ENCODE measurements around the gene RNASE4.

Gene RNASE4

GRCh38 chr14:20745571-20746358, 61.4 kb downstream of the RNASE4 start, which contains the start of gene EDDM3A:
Gene EDDM3A, plus strand, starts transcription at chr14:20745887. Its CDS starts 1,694 bp downstream, at chr14:20747581.
- Histone ChIP-seq H3K27ac (ENCODE audit: low read depth, low read length, severe bottlenecking) (no peak within 1 kb of the TSS), H3K4me3 (ENCODE audit: extremely low read depth, insufficient read depth, low read length, poor library complexity, severe bottlenecking) (no peak within 1 kb of the TSS), H3K4me1 (ENCODE audit: control insufficient read depth, insufficient read depth, low read length, poor library complexity, severe bottlenecking) (no peaks in the 10 kb centered on the region), H3K36me3 (ENCODE audit: control insufficient read depth, insufficient read depth, low read length) (no peaks in the 10 kb centered on the region), H3K9me3 (ENCODE audit: control insufficient read depth, low read length) (no peaks in the 10 kb centered on the region)
- 89 to 92% methylated on average over 4 to 5 of the region's 6 CpGs for WGBS, 2 experiments (ENCODE audit: insufficient coverage in 2 of 2)

- Histone ChIP-seq H3K36me3 (ENCODE audit: control insufficient read depth, insufficient read depth, low read length) (no peaks in the 10 kb centered on the region), H3K27ac (ENCODE audit: low read depth, low read length, severe bottlenecking) (no peak overlapping the region), H3K4me3 (ENCODE audit: extremely low read depth, insufficient read depth, low read length, poor library complexity, severe bottlenecking) (no peak overlapping the region), H3K4me1 (ENCODE audit: control insufficient read depth, insufficient read depth, low read length, poor library complexity, severe bottlenecking) (no peaks in the 10 kb centered on the region), H3K9me3 (ENCODE audit: control insufficient read depth, low read length) (no peaks in the 10 kb centered on the region)
- 86 to 100% methylated on average over 1 of the region's 3 CpGs for WGBS, 2 experiments (ENCODE audit: insufficient coverage in 2 of 2)
Observed at GRCh38 chr14:20746566-20746965, 62.2 kb downstream of the RNASE4 start.

- H3K4me1 ChIP-seq (ENCODE audit: control insufficient read depth, insufficient read depth, low read length, poor library complexity, severe bottlenecking) = no peaks in the 10 kb centered on the region
- H3K4me3 ChIP-seq (ENCODE audit: extremely low read depth, insufficient read depth, low read length, poor library complexity, severe bottlenecking) = no peak overlapping the region
- 100% methylated on average over 2 of the region's 2 CpGs for WGBS, 2 experiments (ENCODE audit: insufficient coverage in 2 of 2)
- H3K9me3 ChIP-seq (ENCODE audit: control insufficient read depth, low read length) = peaks cover 17% of the 10 kb centered on the region
- no peak overlapping the region for H3K27ac ChIP-seq (ENCODE audit: low read depth, low read length, severe bottlenecking)
- no peaks in the 10 kb centered on the region for H3K36me3 ChIP-seq (ENCODE audit: control insufficient read depth, insufficient read depth, low read length)
Observed at GRCh38 chr14:20748439-20748838, 64.1 kb downstream of the RNASE4 start.

GRCh38 chr14:20750194-20750593, 65.8 kb downstream of the RNASE4 start:
- no peaks in the 10 kb centered on the region for H3K36me3 ChIP-seq (ENCODE audit: control insufficient read depth, insufficient read depth, low read length)
- no peak overlapping the region for H3K27ac ChIP-seq (ENCODE audit: low read depth, low read length, severe bottlenecking)
- no peaks in the 10 kb centered on the region for H3K4me1 ChIP-seq (ENCODE audit: control insufficient read depth, insufficient read depth, low read length, poor library complexity, severe bottlenecking)
- H3K4me3 ChIP-seq (ENCODE audit: extremely low read depth, insufficient read depth, low read length, poor library complexity, severe bottlenecking) = no peak overlapping the region
- no CpG with 5 or more reads among the region's 1 CpG for WGBS, 2 experiments (ENCODE audit: insufficient coverage in 2 of 2)
- peaks cover 20% of the 10 kb centered on the region for H3K9me3 ChIP-seq (ENCODE audit: control insufficient read depth, low read length)
